ENCODE results near the gene SEMA4D. TPM values are rescaled to one million over a fixed set of nuclear protein-coding genes. Genes with fewer than 3 reads are reported as not detected.
A peak's percentile ranks its signal among the peaks of the same experiment; 100 is the strongest.

The SEMA4D gene
- total RNA-seq, 4 donors from 2014 or later = 31.1 to 59.2 (median 42.1) TPM

DNA sequence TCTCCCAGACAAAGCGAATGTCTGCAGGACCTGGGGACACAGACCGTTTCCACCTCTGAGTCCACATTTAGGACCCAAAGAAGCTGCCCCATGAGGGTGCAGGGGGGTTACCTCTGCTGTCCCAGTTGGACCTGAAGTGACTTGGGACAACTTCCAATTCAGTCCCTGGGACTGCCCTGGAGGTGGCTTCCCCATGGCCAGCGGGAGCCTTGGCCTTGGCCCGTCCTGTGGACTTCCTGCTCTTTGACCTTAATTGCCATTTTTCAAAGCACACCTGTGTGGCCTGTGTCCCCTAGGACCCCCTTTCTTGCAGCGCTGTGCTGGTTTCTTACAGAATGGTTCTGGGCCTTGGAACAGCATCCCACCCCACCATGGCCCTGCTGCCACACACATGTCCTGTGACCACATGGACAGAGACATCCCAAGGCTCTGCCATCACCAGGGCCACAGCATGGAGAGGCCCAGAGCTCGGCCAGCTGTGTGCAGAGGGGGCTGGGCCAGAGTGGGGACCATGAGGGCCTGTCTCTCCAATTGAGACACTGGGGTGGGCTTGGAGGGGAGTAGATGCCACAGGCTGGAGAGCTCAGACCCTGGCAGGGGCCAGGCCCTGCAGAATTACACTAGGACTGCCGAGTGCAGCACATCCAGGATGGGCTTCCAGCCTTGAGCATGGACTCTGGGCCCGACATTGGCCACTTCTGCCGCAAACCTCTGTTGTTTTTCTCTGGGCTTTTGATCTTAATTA lies 133.8 kb downstream of the SEMA4D start:
- no peak overlapping the region for H3K4me3 ChIP-seq (ENCODE audit: low read depth, poor library complexity, severe bottlenecking)
- intact Hi-C loops (cut with DNase I; ENCODE audit: low total_unique reads) = no loop called here
- DNase-seq (ENCODE audit: low spot score in 2 of 2) = peak in 1 of 2 donors; percentile 80
- no peak for TF ChIP-seq CTCF (IDR thresholded peaks at IDR 0.05)
- no peak for TF ChIP-seq POLR2A (IDR thresholded peaks at IDR 0.05)
- WGBS, 2 donors = 79 to 85% methylated on average over 8 of the region's 9 CpGs

DNA sequence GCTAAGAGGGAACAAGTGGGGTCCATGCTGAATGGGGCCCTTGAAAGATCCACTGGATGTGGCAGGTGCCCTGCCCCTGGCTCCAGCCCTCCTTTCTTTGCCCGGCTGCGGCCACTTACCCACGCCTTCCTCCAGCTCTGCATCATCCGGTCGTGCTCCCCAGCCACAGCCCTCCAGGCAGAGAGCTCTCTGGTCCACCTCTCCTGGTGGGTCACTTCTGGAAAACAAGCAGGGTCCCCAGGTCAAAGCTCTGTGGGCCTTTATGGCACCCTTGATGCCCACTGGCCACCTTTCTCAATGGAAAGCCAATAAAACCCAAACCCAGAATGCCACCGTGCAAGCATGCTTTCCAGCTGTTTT lies 134.6 kb downstream of the SEMA4D start:
- 89 to 94% methylated on average over 6 of the region's 6 CpGs for WGBS, 2 donors
- TF ChIP-seq CTCF (IDR thresholded peaks at IDR 0.05) (no peak), POLR2A (IDR thresholded peaks at IDR 0.05) (no peak)
- DNase-seq (ENCODE audit: low spot score in 2 of 2) = no peak
- intact Hi-C loops (cut with DNase I; ENCODE audit: low total_unique reads) = no loop called here
- H3K4me3 ChIP-seq (ENCODE audit: low read depth, poor library complexity, severe bottlenecking) = no peak overlapping the region

DNA sequence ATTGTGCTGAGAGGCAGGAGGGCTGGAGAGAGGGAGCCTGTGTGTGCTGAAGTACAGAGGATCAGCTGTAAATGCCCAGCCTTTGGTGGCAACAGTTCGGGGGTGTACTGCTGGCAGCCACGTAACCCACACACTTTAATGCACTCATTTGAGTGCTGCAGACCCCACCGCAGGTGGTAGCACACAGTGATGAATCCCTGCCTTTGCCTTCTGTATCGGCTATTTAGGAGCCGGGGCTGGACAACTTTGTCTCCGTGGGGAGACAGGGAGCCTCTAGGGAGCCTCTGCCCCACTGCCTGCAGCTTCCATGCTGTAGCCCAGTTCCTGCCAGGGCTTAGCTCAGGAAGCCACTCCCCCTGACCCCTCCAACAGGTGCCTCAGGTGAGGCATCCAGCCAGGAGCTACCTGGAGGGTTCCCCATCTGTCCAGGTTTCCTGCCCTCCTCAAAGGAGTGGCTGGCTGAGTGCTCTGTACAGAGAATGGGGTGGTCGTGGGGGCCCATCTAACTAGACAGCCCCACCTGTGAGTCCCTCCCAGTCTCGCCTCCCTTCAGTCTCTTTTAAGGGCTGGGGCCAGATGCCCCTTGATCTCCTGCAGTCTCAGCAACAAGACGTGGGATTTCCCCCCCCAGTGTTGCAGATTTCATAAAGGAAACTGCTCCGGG lies 135.1 kb downstream of the SEMA4D start:
- DNase-seq (ENCODE audit: low spot score in 2 of 2) = peak in 1 of 2 donors; percentile 78

DNA sequence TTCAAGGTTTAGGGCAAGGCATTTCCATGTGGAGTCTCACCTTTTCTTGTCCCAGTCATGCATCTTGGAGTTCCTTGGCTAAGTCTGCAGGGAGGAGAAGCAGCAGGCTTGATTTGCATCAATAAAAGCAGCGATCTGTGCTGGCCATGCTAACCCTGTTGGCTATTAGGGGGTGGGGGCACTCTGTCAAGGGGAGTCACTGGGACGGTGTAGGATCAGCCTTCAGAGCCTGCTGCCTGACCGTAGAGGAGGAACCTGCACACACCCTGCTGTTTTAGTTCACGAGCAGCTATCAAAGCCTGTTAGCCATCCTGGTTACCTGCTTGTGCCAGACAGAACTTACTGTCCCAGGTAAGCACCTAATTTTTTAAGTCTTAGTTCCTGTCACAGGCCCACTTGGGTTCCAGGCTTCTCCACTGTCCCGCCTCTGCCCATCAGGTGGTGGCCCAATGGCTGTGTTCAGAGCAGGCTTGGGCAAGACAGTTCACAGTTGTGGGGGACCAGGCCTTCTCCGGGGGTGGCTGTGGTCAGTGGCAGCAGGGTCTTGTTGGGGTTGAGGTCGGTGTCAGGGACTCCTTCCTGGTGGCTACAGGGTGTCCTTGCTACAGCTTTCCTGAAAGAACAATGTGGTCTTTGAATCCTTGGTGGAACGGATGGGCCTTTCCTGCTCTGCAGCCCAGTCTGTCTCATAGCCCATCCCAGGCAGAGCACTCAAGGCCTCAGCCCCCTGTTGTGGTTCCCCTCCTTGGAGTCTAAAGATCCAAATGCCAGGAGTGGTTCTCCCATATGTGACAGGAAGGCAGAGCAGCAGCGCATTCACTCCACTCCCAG lies 135.9 kb downstream of the SEMA4D start:
- WGBS, 2 donors = 85 to 87% methylated on average over 9 of the region's 9 CpGs
- no peak overlapping the region for H3K4me3 ChIP-seq (ENCODE audit: low read depth, poor library complexity, severe bottlenecking)
- peak in 1 of 2 donors; percentile 72 for DNase-seq (ENCODE audit: low spot score in 2 of 2)
- no peak for TF ChIP-seq CTCF (IDR thresholded peaks at IDR 0.05)
- no peak for TF ChIP-seq POLR2A (IDR thresholded peaks at IDR 0.05)
- intact Hi-C loops (cut with DNase I; ENCODE audit: low total_unique reads) = no loop called here

More for the DNA sequence above, 135.1 kb downstream of the SEMA4D start:
- H3K4me3 ChIP-seq (ENCODE audit: low read depth, poor library complexity, severe bottlenecking) = no peak overlapping the region
- 81 to 89% methylated on average over 10 of the region's 10 CpGs for WGBS, 2 donors
- TF ChIP-seq POLR2A (IDR thresholded peaks at IDR 0.05) (no peak), CTCF (IDR thresholded peaks at IDR 0.05) (no peak)
- intact Hi-C loops (cut with DNase I; ENCODE audit: low total_unique reads) = no loop called here

- TF ChIP-seq POLR2A (IDR thresholded peaks at IDR 0.05) = no peak
- no peak for TF ChIP-seq CTCF (IDR thresholded peaks at IDR 0.05)
- WGBS, 2 donors = 90 to 94% methylated on average over 6 of the region's 6 CpGs
- H3K4me3 ChIP-seq (ENCODE audit: low read depth, poor library complexity, severe bottlenecking) = no peak overlapping the region
- intact Hi-C loops (cut with DNase I; ENCODE audit: low total_unique reads) = no loop called here
- DNase-seq (ENCODE audit: low spot score in 2 of 2) = peak in 1 of 2 donors; percentile 61
Measured at GRCh38 chr9:89361031-89361430, 136.9 kb downstream of the SEMA4D start.
